ENCODE measurements around the gene AWAT2. TPM values are rescaled to one million over a fixed set of nuclear protein-coding genes. Genes with fewer than 3 reads are reported as not detected.
A peak's percentile ranks its signal among the peaks of the same experiment; 100 is the strongest.

Gene AWAT2
- total RNA-seq, 2 donors from 2014 or later = not detected

DNA sequence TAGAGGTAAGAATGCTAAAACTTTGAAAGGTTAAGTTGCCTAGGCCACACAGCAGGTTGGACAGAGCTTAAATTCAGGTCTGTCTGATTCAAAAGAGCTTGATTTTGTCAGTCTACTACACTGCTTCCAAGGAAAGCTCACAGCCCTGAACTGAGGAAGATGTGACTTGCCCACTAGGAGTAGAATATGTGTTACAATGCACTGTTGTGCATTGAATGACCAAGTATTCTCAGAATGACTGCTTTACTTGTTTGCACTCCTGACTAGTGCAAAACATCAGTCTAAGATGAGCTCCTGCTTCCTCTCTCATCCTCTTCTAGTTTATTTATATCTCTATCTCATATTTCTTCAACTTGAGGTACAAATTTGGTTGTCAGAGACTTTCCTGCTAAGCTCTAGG, 56.2 kb downstream of the AWAT2 start:
- H3K27ac ChIP-seq = no peak overlapping the region
- H3K36me3 ChIP-seq = no peaks in the 10 kb centered on the region
- H3K4me1 ChIP-seq (replicated peaks) = no peaks in the 10 kb centered on the region
- TF ChIP-seq, protein P1, sequence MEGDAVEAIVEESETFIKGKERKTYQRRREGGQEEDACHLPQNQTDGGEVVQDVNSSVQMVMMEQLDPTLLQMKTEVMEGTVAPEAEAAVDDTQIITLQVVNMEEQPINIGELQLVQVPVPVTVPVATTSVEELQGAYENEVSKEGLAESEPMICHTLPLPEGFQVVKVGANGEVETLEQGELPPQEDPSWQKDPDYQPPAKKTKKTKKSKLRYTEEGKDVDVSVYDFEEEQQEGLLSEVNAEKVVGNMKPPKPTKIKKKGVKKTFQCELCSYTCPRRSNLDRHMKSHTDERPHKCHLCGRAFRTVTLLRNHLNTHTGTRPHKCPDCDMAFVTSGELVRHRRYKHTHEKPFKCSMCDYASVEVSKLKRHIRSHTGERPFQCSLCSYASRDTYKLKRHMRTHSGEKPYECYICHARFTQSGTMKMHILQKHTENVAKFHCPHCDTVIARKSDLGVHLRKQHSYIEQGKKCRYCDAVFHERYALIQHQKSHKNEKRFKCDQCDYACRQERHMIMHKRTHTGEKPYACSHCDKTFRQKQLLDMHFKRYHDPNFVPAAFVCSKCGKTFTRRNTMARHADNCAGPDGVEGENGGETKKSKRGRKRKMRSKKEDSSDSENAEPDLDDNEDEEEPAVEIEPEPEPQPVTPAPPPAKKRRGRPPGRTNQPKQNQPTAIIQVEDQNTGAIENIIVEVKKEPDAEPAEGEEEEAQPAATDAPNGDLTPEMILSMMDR (IDR thresholded peaks at IDR 0.05) = no peak
- no peak for TF ChIP-seq POLR2AphosphoS5 (IDR thresholded peaks at IDR 0.05)
- no peak for TF ChIP-seq POLR2A (IDR thresholded peaks at IDR 0.05)
- intact Hi-C loops (cut with DNase I) = no loop called here
- no peak for DNase-seq (ENCODE audit: low spot score)
- H3K9me3 ChIP-seq = no peaks in the 10 kb centered on the region
- no peak overlapping the region for H3K4me3 ChIP-seq
- H3K27me3 ChIP-seq (replicated peaks; ENCODE audit: insufficient read depth) = no peaks in the 10 kb centered on the region

DNA sequence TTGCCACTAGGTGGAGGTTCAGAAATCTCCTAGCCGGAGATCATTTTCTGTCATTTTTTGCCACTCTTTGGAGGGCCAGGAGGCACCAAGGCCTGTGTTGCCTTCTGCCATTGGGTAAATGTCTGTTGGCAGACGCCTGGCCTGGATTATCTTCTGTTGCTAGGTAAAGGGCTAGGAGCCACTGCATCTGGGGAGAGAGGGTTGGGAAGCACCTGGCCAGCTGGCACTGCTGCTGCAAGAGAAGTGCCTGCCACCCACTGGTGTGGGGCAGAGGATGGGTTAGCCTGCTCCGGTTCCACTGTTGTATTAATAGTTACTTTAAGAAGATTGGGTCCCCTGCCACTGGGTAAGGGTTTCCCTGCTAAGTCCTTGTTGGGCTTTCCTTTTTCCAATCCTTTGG, 58.1 kb downstream of the AWAT2 start:
- intact Hi-C loops (cut with DNase I) = no loop called here
- no peaks in the 10 kb centered on the region for H3K4me1 ChIP-seq (replicated peaks)
- H3K36me3 ChIP-seq = no peaks in the 10 kb centered on the region
- TF ChIP-seq POLR2A (IDR thresholded peaks at IDR 0.05) = no peak
- TF ChIP-seq, protein P1 (IDR thresholded peaks at IDR 0.05) = no peak
- no peak for TF ChIP-seq POLR2AphosphoS5 (IDR thresholded peaks at IDR 0.05)
- DNase-seq (ENCODE audit: low spot score) = no peak
- no peak overlapping the region for H3K27ac ChIP-seq
- no peaks in the 10 kb centered on the region for H3K27me3 ChIP-seq (replicated peaks; ENCODE audit: insufficient read depth)
- WGBS = 100% methylated on average over 2 of the region's 3 CpGs
- H3K9me3 ChIP-seq = no peaks in the 10 kb centered on the region
- H3K4me3 ChIP-seq = no peak overlapping the region

Small RNA genes within 50 kb of the gene (microRNA-seq; reads per million reads assigned to microRNA genes)
- gene MIR676 = 6.0 reads per million, percentile 45 among the genes with 10 or more reads in this experiment

Small RNA genes within 50 kb of the gene (small RNA-seq; reads per million reads assigned to genes)
- 0.30 to 0.56 reads per million in 2 donors for gene MIR676

Other genes with a start within 250 kb of the AWAT2 start
- 1 to 10 TPM in 1 of 2 donors, not detected in 1; 1.1 TPM for gene OTUD6A, start 12.5 kb upstream of the AWAT2 start, total RNA-seq
- 10 to 100 TPM; 54.9 to 62.6 TPM for gene IGBP1, start 83.5 kb upstream of the AWAT2 start, total RNA-seq
- not detected for gene DGAT2L6, start 127.5 kb upstream of the AWAT2 start, total RNA-seq
- gene AWAT1, start 184.7 kb upstream of the AWAT2 start, total RNA-seq = not detected
- gene P2RY4, start 210.3 kb upstream of the AWAT2 start, total RNA-seq = 1 to 10 TPM in 1 of 2 donors, not detected in 1; 1.1 TPM
- gene ARR3, start 218.4 kb upstream of the AWAT2 start, total RNA-seq = not detected
- 1 to 10 TPM in 1 of 2 donors, not detected in 1; 1.3 TPM for gene RAB41, start 232.2 kb upstream of the AWAT2 start, total RNA-seq
- gene PDZD11, start 240.0 kb upstream of the AWAT2 start, total RNA-seq = 10 to 100 TPM; 24.2 to 34.2 TPM
- 1 to 10 TPM in 1 of 2 donors, under 1 TPM in 1; 0.73 to 1.3 TPM for gene KIF4A, start 240.2 kb upstream of the AWAT2 start, total RNA-seq

Data from prostate gland (tissue), 2 donors.